ENCODE data around the gene MS4A15. TPM values are rescaled to one million over a fixed set of nuclear protein-coding genes. Genes with fewer than 3 reads are reported as not detected.

MS4A15 gene
- total and polyA plus RNA-seq, 9 of the 15 experiments (the other 6 are each of a cell fraction or from before 2014, with no cell fraction given), result not detected

DNA sequence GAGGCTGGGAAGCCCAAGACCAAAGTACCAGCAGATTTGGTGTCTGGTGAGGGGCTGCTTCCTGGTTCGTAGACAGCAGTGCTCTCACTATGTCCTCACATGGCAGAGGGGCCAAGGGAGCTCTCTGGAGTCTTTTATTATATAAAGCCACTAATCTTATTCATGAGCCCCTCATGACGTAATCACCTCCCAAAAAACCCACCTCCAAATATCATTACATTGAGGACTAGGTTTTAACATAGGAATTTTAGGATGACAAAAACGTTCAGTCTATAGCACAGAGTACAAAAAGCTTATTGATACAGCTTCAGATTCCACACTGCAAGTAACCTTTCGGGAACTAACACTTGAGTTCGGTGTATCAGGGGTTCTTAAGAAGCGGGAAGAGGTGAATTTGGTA lies 36.2 kb upstream of the MS4A15 start (continued):
- no peak for TF ChIP-seq ZNF668 (CRISPR knock-in tag; IDR thresholded peaks at IDR 0.05)
- no peak for TF ChIP-seq KLF6 (CRISPR knock-in tag; IDR thresholded peaks at IDR 0.05; ENCODE audit: borderline replicate concordance)
- no peak for TF ChIP-seq SAFB (IDR thresholded peaks at IDR 0.05; ENCODE audit: borderline replicate concordance, low read depth, low read length)
- no peak for TF ChIP-seq ARHGAP35 (IDR thresholded peaks at IDR 0.05; ENCODE audit: partially characterized antibody)

DNA sequence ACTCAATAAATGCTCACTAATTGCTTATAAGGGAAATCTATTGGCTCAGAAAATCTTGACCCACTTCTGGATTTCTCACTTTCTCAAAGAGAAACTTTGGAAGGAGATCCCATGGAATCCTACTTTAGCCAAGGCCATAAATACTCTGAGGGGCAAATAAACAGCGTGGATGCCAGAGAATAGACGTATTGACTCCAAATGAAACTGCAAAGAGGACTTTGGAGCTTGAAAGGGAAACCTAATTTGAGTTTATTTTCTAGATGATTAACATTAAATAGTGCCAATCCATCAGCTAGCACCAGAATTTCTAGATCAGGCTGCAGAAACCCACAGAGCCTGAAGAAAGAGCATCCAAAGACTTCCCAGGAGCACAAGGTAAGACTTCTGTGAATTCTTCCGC lies 32.2 kb upstream of the MS4A15 start, which contains the start of gene MS4A18:
TSS of gene MS4A18 (plus strand) at position 301 of the 400 bp plus-strand sequence.
- peaks cover 21 to 37% of the 10 kb centered on the region in 2 experiments for H3K27me3 ChIP-seq (ENCODE audit: control insufficient read depth in 2 of 2, insufficient read depth in 2 of 2, low read length in 2 of 2)
- no TSS peak for BruUV-seq (replicated peaks)
- in situ Hi-C loops (cut with MboI), result no loop called here

More for the DNA sequence above, 32.2 kb upstream of the MS4A15 start, which contains the start of gene MS4A18:
- WGBS (ENCODE audit: insufficient coverage, low coverage, missing lambda C conversion rate), result 0% methylated on average over 3 of the region's 3 CpGs
- TF ChIP-seq FOXM1 (IDR thresholded peaks at IDR 0.05; ENCODE audit: low read depth), result no peak
- TF ChIP-seq FOXM1 (CRISPR knock-in tag; IDR thresholded peaks at IDR 0.05; ENCODE audit: low read depth), result no peak
- TF ChIP-seq NCOA6 (IDR thresholded peaks at IDR 0.05), result no peak
- Histone ChIP-seq H4K20me1 (replicated peaks; ENCODE audit: control insufficient read depth, insufficient read depth, low read length) (no peaks in the 10 kb centered on the region), H3K27ac (ENCODE audit: extremely low read depth, low read depth, low read length) (no peak within 1 kb of the TSS), H3K4me2 (ENCODE audit: insufficient read depth, low read length) (no peak within 1 kb of the TSS), H3K36me3 (ENCODE audit: control insufficient read depth, insufficient read depth, low read length) (no peaks in the 10 kb centered on the region), H3K9me1 (ENCODE audit: control insufficient read depth, insufficient read depth, low read length) (no peaks in the 10 kb centered on the region), H3K79me2 (ENCODE audit: control insufficient read depth, insufficient read depth, low read length) (no peaks in the 10 kb centered on the region), H3K9me3 (replicated peaks; ENCODE audit: control insufficient read depth, insufficient read depth, low read depth, low read length) (no peaks in the 10 kb centered on the region), H2AFZ (ENCODE audit: low read depth, low read length) (no peak within 1 kb of the TSS), H3K4me3 (no peak within 1 kb of the TSS), H3K9ac (ENCODE audit: insufficient read depth in 1 of 2, low read depth in 2 of 2, low read length in 2 of 2) (no peak within 1 kb of the TSS), H3K4me1 (replicated peaks in 1 of 2; ENCODE audit: control insufficient read depth in 2 of 2, insufficient read depth in 2 of 2, low read length in 2 of 2) (no peaks in the 10 kb centered on the region)
- no peak for ATAC-seq
- ChIA-PET CTCF (ENCODE audit: low intra/inter-chr PET ratio) (no interaction called here), POLR2A (no interaction called here)
- DNase-seq (ENCODE audit: extremely low read depth in 1 of 4, low spot score in 3 of 4), result no peak
- FAIRE-seq, result no peak
- intact Hi-C loops (cut with micrococcal nuclease), result no loop called here

All from K562 (cell line).